DOHH2 (cell line): ENCODE data around the gene EEFSEC.
A peak's percentile ranks its signal among the peaks of the same experiment; 100 is the strongest.

ENCODE experiments used
- H3F3A ChIP-seq: fragments of 200-600 bp; sonication (generic), shearing (Covaris generic); 2 replicates; pipeline ENCODE4 v1.6.0; 2016; ENCODE audit warnings: antibody characterized with exemption, mild to moderate bottlenecking; ENCODE audit not compliant: control insufficient read depth, insufficient read depth
- H3K27ac ChIP-seq: fragments of 200-600 bp; sonication (generic); 2 replicates; pipeline ENCODE4 v1.5.1; 2014; ENCODE audit warnings: low read depth, mild to moderate bottlenecking, low read length, moderate library complexity
- H3K27me3 ChIP-seq: fragments of 200-600 bp; sonication (generic); 2 replicates; pipeline ENCODE4 v1.6.1; 2014; ENCODE audit warnings: mild to moderate bottlenecking, low read length, mixed read lengths; ENCODE audit not compliant: control insufficient read depth
- H3K36me3 ChIP-seq: fragments of 200-600 bp; sonication (generic); 2 replicates; pipeline ENCODE4 v1.6.1; 2014; ENCODE audit warnings: mild to moderate bottlenecking, low read length, moderate library complexity, mixed read lengths; ENCODE audit not compliant: control insufficient read depth
- H3K4me1 ChIP-seq: fragments of 200-600 bp; sonication (generic); 2 replicates; pipeline ENCODE4 v1.6.1; 2014; ENCODE audit warnings: mild to moderate bottlenecking, low read length, mixed read lengths; ENCODE audit not compliant: control insufficient read depth
- H3K4me2 ChIP-seq: fragments of 200-600 bp; sonication (generic); 2 replicates; pipeline ENCODE4 v1.6.0; 2014; ENCODE audit warnings: mild to moderate bottlenecking, low read length, moderate library complexity
- H3K4me3 ChIP-seq: fragments of 200-600 bp; sonication (generic); 2 replicates; pipeline ENCODE4 v1.5.1; 2014; ENCODE audit warnings: mild to moderate bottlenecking, low read length, mixed read lengths
- H3K79me2 ChIP-seq: fragments of 200-600 bp; sonication (generic); 2 replicates; pipeline ENCODE4 v1.6.1; 2014; ENCODE audit warnings: mild to moderate bottlenecking, low read length, mixed read lengths; ENCODE audit not compliant: control insufficient read depth
- H3K9me2 ChIP-seq: fragments of 200-600 bp; sonication (generic); replicated peaks from 2 replicates; pipeline ENCODE4 v1.6.1; 2014; ENCODE audit warnings: mild to moderate bottlenecking, low read length, mixed read lengths; ENCODE audit not compliant: control insufficient read depth
- H3K9me3 ChIP-seq: fragments of 200-600 bp; sonication (generic); 2 replicates; pipeline ENCODE4 v1.6.1; 2014; ENCODE audit warnings: antibody characterized with exemption, low read length, mixed read lengths; ENCODE audit not compliant: control insufficient read depth, insufficient read depth
- H4K20me1 ChIP-seq: fragments of 200-600 bp; sonication (generic); 2 replicates; pipeline ENCODE4 v1.6.0; 2014; ENCODE audit warnings: low read depth, mild to moderate bottlenecking, antibody characterized with exemption, low read length, moderate library complexity; ENCODE audit not compliant: control insufficient read depth, insufficient read depth
- CTCF ChIP-seq: fragments of 200-600 bp; sonication (generic); IDR thresholded peaks from one replicate; pipeline ENCODE4 v1.5.1; 2014; ENCODE audit warnings: antibody characterized with exemption, mild to moderate bottlenecking, low read depth, low read length; ENCODE audit not compliant: poor library complexity, severe bottlenecking
- EZH2phosphoT487 ChIP-seq: fragments of 200-600 bp; sonication (generic); IDR thresholded peaks from 2 replicates; pipeline ENCODE4 v1.6.1; 2017; ENCODE audit warnings: borderline replicate concordance, mild to moderate bottlenecking, antibody characterized with exemption, low read length, moderate library complexity, mixed read lengths

Gene EEFSEC

GRCh38 chr3:128123156-128123537 is 30.1 kb upstream of the EEFSEC start:
- TF ChIP-seq EZH2phosphoT487 (no peak), CTCF (no peak)
- peaks cover 53% of the 10 kb centered on the region for H3K79me2 ChIP-seq
- H3K36me3 ChIP-seq: peaks cover 48% of the 10 kb centered on the region
- H3K27me3 ChIP-seq: no peaks in the 10 kb centered on the region
- no peaks in the 10 kb centered on the region for H4K20me1 ChIP-seq
- H3K27ac ChIP-seq: peak overlapping the region; percentile 59
- H3K9me3 ChIP-seq: peaks cover 4% of the 10 kb centered on the region; the same call in 1 of the 2 replicates
- peaks cover 3% of the 10 kb centered on the region; the same call in 1 of the 2 replicates for H3F3A ChIP-seq
- H3K4me1 ChIP-seq: peaks cover 19% of the 10 kb centered on the region
- H3K4me2 ChIP-seq: peak overlapping the region; percentile 90
- H3K9me2 ChIP-seq: no peaks in the 10 kb centered on the region
- H3K4me3 ChIP-seq: peak overlapping the region; percentile 100

- Histone ChIP-seq H3K4me3 (peak within 1 kb of the TSS; percentile 100), H3K9me2 (no peaks in the 10 kb centered on the region), H3K4me1 (peaks cover 19% of the 10 kb centered on the region), H4K20me1 (no peaks in the 10 kb centered on the region), H3F3A (peaks cover 3% of the 10 kb centered on the region; the same call in 1 of the 2 replicates), H3K79me2 (peaks cover 47% of the 10 kb centered on the region), H3K9me3 (peaks cover 4% of the 10 kb centered on the region; the same call in 1 of the 2 replicates), H3K27ac (peak within 1 kb of the TSS; percentile 59), H3K36me3 (peaks cover 42% of the 10 kb centered on the region), H3K27me3 (no peaks in the 10 kb centered on the region), H3K4me2 (peak within 1 kb of the TSS; percentile 90)
- TF ChIP-seq EZH2phosphoT487 (no peak), CTCF (no peak)
Measured at GRCh38 chr3:128123538-128124368, 29.5 kb upstream of the EEFSEC start, which contains the start of gene RUVBL1. Gene RUVBL1 (minus strand): TSS chr3:128123812. CDS start chr3:128123724, 88 bp downstream.

- H3K36me3 ChIP-seq: peaks cover 13% of the 10 kb centered on the region
- H4K20me1 ChIP-seq: no peaks in the 10 kb centered on the region
- H3K4me2 ChIP-seq: no peak overlapping the region
- H3K4me3 ChIP-seq: no peak overlapping the region
- H3K79me2 ChIP-seq: peaks cover 14% of the 10 kb centered on the region
- H3K9me2 ChIP-seq: no peaks in the 10 kb centered on the region
- H3K9me3 ChIP-seq: peaks cover 4% of the 10 kb centered on the region; the same call in 1 of the 2 replicates
- peaks cover 13% of the 10 kb centered on the region for H3K4me1 ChIP-seq
- H3F3A ChIP-seq: peaks cover 3% of the 10 kb centered on the region; the same call in 1 of the 2 replicates
- H3K27me3 ChIP-seq: no peaks in the 10 kb centered on the region
- H3K27ac ChIP-seq: no peak overlapping the region
- TF ChIP-seq CTCF: no peak
- TF ChIP-seq EZH2phosphoT487: no peak
Measured at GRCh38 chr3:128127236-128127635, 26.0 kb upstream of the EEFSEC start.
